Fibroblast of lung (primary cell): Measurements from ENCODE around the gene KIF16B. TPM values are rescaled to one million over a fixed set of nuclear protein-coding genes. Genes with fewer than 3 reads are reported as not detected.

Experiments
- DNase-seq, 2 donors: peaks; one replicate each; pipeline versions ENCODE4 v3.0.0 to v3.0.0-alpha.2; 2010; ENCODE audit warnings: low read depth in 2 of 2
- H2AFZ ChIP-seq: 2 replicates; pipeline ENCODE4 v1.5.1; 2012; ENCODE audit warnings: low read length, control low read depth, inconsistent platforms
- H3K27ac ChIP-seq: 2 replicates; pipeline ENCODE4 v1.5.1; 2011; ENCODE audit warnings: low read length, control low read depth; ENCODE audit not compliant: insufficient read depth
- H3K27me3 ChIP-seq: 2 replicates; pipeline ENCODE4 v1.5.1; 2011; ENCODE audit warnings: mild to moderate bottlenecking, low read length; ENCODE audit not compliant: control insufficient read depth, insufficient read depth
- H3K36me3 ChIP-seq: 2 replicates; pipeline ENCODE4 v1.5.1; 2011; ENCODE audit warnings: low read length; ENCODE audit not compliant: control insufficient read depth, insufficient read depth
- H3K4me1 ChIP-seq: 2 replicates; pipeline ENCODE4 v1.5.1; 2011; ENCODE audit warnings: low read length; ENCODE audit not compliant: control insufficient read depth, insufficient read depth; ENCODE audit errors: extremely low read depth
- H3K4me2 ChIP-seq: 2 replicates; pipeline ENCODE4 v1.5.1; 2011; ENCODE audit warnings: low read length, control low read depth; ENCODE audit not compliant: insufficient read depth; ENCODE audit errors: extremely low read depth
- H3K4me3 ChIP-seq, 4 experiments: fragments of 200-600 bp in 1 of 4; sonication (generic) in 1 of 4; replicated peaks in 1 of 4; 2 replicates each; pipeline ENCODE4 v1.5.1; 2011 to 2016; ENCODE audit warnings: low read length in 4 of 4, low read depth in 3 of 4, mild to moderate bottlenecking in 3 of 4, control low read depth in 2 of 4, inconsistent platforms in 1 of 4, mixed read lengths in 1 of 4; ENCODE audit not compliant: insufficient read depth in 1 of 4; ENCODE audit errors: control extremely low read depth in 1 of 4
- H3K79me2 ChIP-seq: 2 replicates; pipeline ENCODE4 v1.5.1; 2012; ENCODE audit warnings: mild to moderate bottlenecking, low read length, inconsistent platforms; ENCODE audit not compliant: control insufficient read depth, insufficient read depth
- H3K9ac ChIP-seq: 2 replicates; pipeline ENCODE4 v1.5.1; 2011; ENCODE audit warnings: mild to moderate bottlenecking, low read length, control low read depth; ENCODE audit not compliant: insufficient read depth
- H3K9me3 ChIP-seq: 2 replicates; pipeline ENCODE4 v1.5.1; 2012; ENCODE audit warnings: low read depth, low read length; ENCODE audit not compliant: control insufficient read depth, insufficient read depth
- H4K20me1 ChIP-seq: 2 replicates; pipeline ENCODE4 v1.5.1; 2011; ENCODE audit warnings: low read length; ENCODE audit not compliant: control insufficient read depth, insufficient read depth; ENCODE audit errors: extremely low read depth
- CTCF ChIP-seq, 2 donors: IDR thresholded peaks in 1 of 2; conservative IDR thresholded peaks in 1 of 2; 1 replicate in 1 of 2; 2 replicates in 1 of 2; pipeline ENCODE4 v1.5.1; 2011 to 2012; ENCODE audit warnings: low read length in 2 of 2, control low read depth in 1 of 2, inconsistent platforms in 1 of 2, low read depth in 1 of 2, mild to moderate bottlenecking in 1 of 2
- EZH2 ChIP-seq: IDR thresholded peaks from 2 replicates; pipeline ENCODE4 v1.5.1; 2012; ENCODE audit warnings: low read length, control low read depth, mild to moderate bottlenecking; ENCODE audit errors: missing control alignments
- polyA plus RNA-seq, 2 donors: library from polyadenylated mRNA; depleted of rRNA in 1 of 2; stranded (reverse) in 1 of 2; unstranded in 1 of 2; fragments of >200 nt; gene quantifications; 2 replicates each; pipeline ENCODE4 v1.2.1, GENCODE V29; 2011 to 2012; ENCODE audit warnings: missing spikeins in 1 of 2
- total RNA-seq: library from RNA; depleted of rRNA; stranded (reverse); fragments of >200 nt; gene quantifications from 2 replicates; pipeline ENCODE4 v1.2.1, GENCODE V29; 2014

The KIF16B gene
- total and polyA plus RNA-seq, 2 donors (not counting 1 experiment from before 2014, with no cell fraction given), result 7.7 to 17.3 TPM

- DNase-seq, result no peak
- Histone ChIP-seq H2AFZ (no peak overlapping the region), H3K27me3 (no peaks in the 10 kb centered on the region), H3K9me3 (no peaks in the 10 kb centered on the region), H3K4me3 (no peak overlapping the region), H3K4me2 (no peak overlapping the region), H4K20me1 (no peaks in the 10 kb centered on the region), H3K27ac (no peak overlapping the region), H3K36me3 (no peaks in the 10 kb centered on the region), H3K79me2 (no peaks in the 10 kb centered on the region), H3K4me1 (no peaks in the 10 kb centered on the region), H3K9ac (no peak overlapping the region)
- TF ChIP-seq CTCF (conservative IDR thresholded peaks at IDR 0.05 in 1 of 2, IDR thresholded peaks at IDR 0.05 in 1 of 2; ENCODE audit: low read depth in 1 of 2, low read length in 2 of 2) (no peak), EZH2 (no peak)
These were observed 22.1 kb upstream of the KIF16B start for GRCh38 chr20:16595376-16595775.

- Histone ChIP-seq H3K27ac (no peak overlapping the region), H4K20me1 (no peaks in the 10 kb centered on the region), H3K9me3 (no peaks in the 10 kb centered on the region), H3K79me2 (no peaks in the 10 kb centered on the region), H3K4me2 (no peak overlapping the region), H3K4me1 (no peaks in the 10 kb centered on the region), H3K27me3 (no peaks in the 10 kb centered on the region), H2AFZ (no peak overlapping the region), H3K4me3 (no peak overlapping the region), H3K36me3 (no peaks in the 10 kb centered on the region), H3K9ac (no peak overlapping the region)
- no peak for DNase-seq
- no peak for TF ChIP-seq EZH2
- TF ChIP-seq CTCF (conservative IDR thresholded peaks at IDR 0.05 in 1 of 2, IDR thresholded peaks at IDR 0.05 in 1 of 2; ENCODE audit: low read depth in 1 of 2, low read length in 2 of 2), result no peak
These were observed 16.9 kb upstream of the KIF16B start for GRCh38 chr20:16590041-16590633.

GRCh38 chr20:16589623-16590022, 16.4 kb upstream of the KIF16B start:
- H4K20me1 ChIP-seq, result no peaks in the 10 kb centered on the region
- H3K36me3 ChIP-seq, result no peaks in the 10 kb centered on the region
- H3K79me2 ChIP-seq, result no peaks in the 10 kb centered on the region
- H3K4me2 ChIP-seq, result no peak overlapping the region
- H3K27ac ChIP-seq, result no peak overlapping the region
- no peak overlapping the region for H3K9ac ChIP-seq
- DNase-seq, result no peak
- no peaks in the 10 kb centered on the region for H3K27me3 ChIP-seq
- no peak overlapping the region for H3K4me3 ChIP-seq
- H3K9me3 ChIP-seq, result no peaks in the 10 kb centered on the region
- TF ChIP-seq EZH2 (no peak), CTCF (conservative IDR thresholded peaks at IDR 0.05 in 1 of 2, IDR thresholded peaks at IDR 0.05 in 1 of 2; ENCODE audit: low read depth in 1 of 2, low read length in 2 of 2) (no peak)
- no peak overlapping the region for H2AFZ ChIP-seq
- no peaks in the 10 kb centered on the region for H3K4me1 ChIP-seq
